Effector CD8-positive, alpha-beta T cell (primary cell): ENCODE measurements around the gene RPS6KA2.

Source experiments
- DNase-seq: peaks from one replicate; lab custom pipeline; 2025; lab: John Stamatoyannopoulos, UW

RPS6KA2 gene

GRCh38 chr6:166422201-166422940 lies 204.7 kb downstream of the RPS6KA2 start:
- DNase-seq = no peak

GRCh38 chr6:166420351-166420750 lies 206.7 kb downstream of the RPS6KA2 start:
- DNase-seq = no peak

GRCh38 chr6:166419717-166420116 lies 207.3 kb downstream of the RPS6KA2 start:
- DNase-seq = no peak

- DNase-seq = no peak
Measured at GRCh38 chr6:166419286-166419685, 207.8 kb downstream of the RPS6KA2 start.

- DNase-seq = no peak
Measured at GRCh38 chr6:166418691-166419143, 208.3 kb downstream of the RPS6KA2 start.

GRCh38 chr6:166417285-166417691 lies 209.8 kb downstream of the RPS6KA2 start:
- no peak for DNase-seq

- DNase-seq = no peak
Measured at GRCh38 chr6:166415833-166416347, 211.2 kb downstream of the RPS6KA2 start.

- no peak for DNase-seq
Measured at GRCh38 chr6:166415306-166415705, 211.7 kb downstream of the RPS6KA2 start.

GRCh38 chr6:166413491-166413951 lies 213.5 kb downstream of the RPS6KA2 start:
- DNase-seq = no peak

- DNase-seq = no peak
Measured at GRCh38 chr6:166412911-166413384, 214.1 kb downstream of the RPS6KA2 start.

GRCh38 chr6:166412156-166412910 lies 214.7 kb downstream of the RPS6KA2 start:
- no peak for DNase-seq

GRCh38 chr6:166411721-166412151 lies 215.3 kb downstream of the RPS6KA2 start:
- DNase-seq = no peak

GRCh38 chr6:166411271-166411670 lies 215.8 kb downstream of the RPS6KA2 start:
- no peak for DNase-seq

- no peak for DNase-seq
Measured at GRCh38 chr6:166410426-166410935, 216.6 kb downstream of the RPS6KA2 start.

GRCh38 chr6:166408936-166409755 lies 217.9 kb downstream of the RPS6KA2 start:
- no peak for DNase-seq

- DNase-seq = no peak
Measured at GRCh38 chr6:166406197-166406596, 220.9 kb downstream of the RPS6KA2 start.

- DNase-seq = no peak
Measured at GRCh38 chr6:166405386-166405785, 221.7 kb downstream of the RPS6KA2 start.

GRCh38 chr6:166402582-166403277 lies 224.3 kb downstream of the RPS6KA2 start:
- no peak for DNase-seq

GRCh38 chr6:166400649-166401250 lies 226.3 kb downstream of the RPS6KA2 start:
- peak; percentile 35 for DNase-seq

- no peak for DNase-seq
Measured at GRCh38 chr6:166400181-166400580, 226.9 kb downstream of the RPS6KA2 start.
